GM12892 (cell line): ENCODE data around the gene MLLT6.

ENCODE experiments used
- DNase-seq: peaks from one replicate; pipeline ENCODE4 v3.0.0; 2011; ENCODE audit not compliant: insufficient read length
- FAIRE-seq: peaks from 2 replicates; lab custom pipeline; 2011; peaks lifted over from hg19 to GRCh38; lab: Jason Lieb, UNC
- POLR2A ChIP-seq: IDR thresholded peaks from 2 replicates; pipeline ENCODE4 v1.6.1; 2011; ENCODE audit warnings: low read depth, low read length, control low read depth
- POLR2AphosphoS5 ChIP-seq: IDR thresholded peaks from 2 replicates; pipeline ENCODE4 v1.6.1; 2011; ENCODE audit warnings: low read depth, low read length, control low read depth
- TAF1 ChIP-seq: IDR thresholded peaks from 2 replicates; pipeline ENCODE4 v1.6.1; 2011; ENCODE audit warnings: low read depth, mild to moderate bottlenecking, control low read depth, low read length, borderline replicate concordance

The MLLT6 gene

GRCh38 chr17:38667099-38667786, 37.8 kb upstream of the MLLT6 start:
- peak; percentile 66 for DNase-seq

GRCh38 chr17:38667787-38668122, 37.3 kb upstream of the MLLT6 start:
- FAIRE-seq (no peak), DNase-seq (no peak)
- TF ChIP-seq POLR2AphosphoS5 = no peak
- TF ChIP-seq POLR2A = no peak
- TF ChIP-seq TAF1 = no peak

More at GRCh38 chr17:38667099-38667786, 37.8 kb upstream of the MLLT6 start:
- FAIRE-seq = no peak
- no peak for TF ChIP-seq POLR2AphosphoS5
- no peak for TF ChIP-seq POLR2A
- TF ChIP-seq TAF1 = no peak

DNA sequence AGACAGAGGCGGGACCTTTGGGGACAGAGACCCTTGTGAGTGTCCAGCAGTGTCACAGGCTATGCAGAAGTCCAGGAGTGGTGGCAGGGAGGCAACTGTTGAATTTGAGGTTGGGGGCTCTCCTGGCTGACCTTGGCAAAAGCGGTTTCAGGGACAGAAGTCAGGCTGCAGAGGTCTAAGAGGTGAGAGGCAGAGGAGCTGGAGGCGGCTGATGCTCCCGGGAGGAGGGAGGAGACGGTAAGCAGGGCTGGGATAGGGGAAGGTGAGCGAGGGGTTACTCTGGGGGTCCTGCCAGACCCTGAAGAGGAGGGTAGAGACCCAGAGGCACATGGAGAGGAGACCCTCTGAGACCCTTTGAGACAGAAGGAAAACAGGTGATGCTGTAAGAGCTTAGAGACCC, 35.6 kb upstream of the MLLT6 start:
- TF ChIP-seq POLR2AphosphoS5 (no peak), TAF1 (no peak), POLR2A (no peak)
- FAIRE-seq = no peak
- no peak for DNase-seq

- FAIRE-seq = no peak
- DNase-seq = no peak
- TF ChIP-seq POLR2A (no peak), TAF1 (no peak), POLR2AphosphoS5 (no peak)
These were observed 32.9 kb upstream of the MLLT6 start for GRCh38 chr17:38671939-38672720.

DNA sequence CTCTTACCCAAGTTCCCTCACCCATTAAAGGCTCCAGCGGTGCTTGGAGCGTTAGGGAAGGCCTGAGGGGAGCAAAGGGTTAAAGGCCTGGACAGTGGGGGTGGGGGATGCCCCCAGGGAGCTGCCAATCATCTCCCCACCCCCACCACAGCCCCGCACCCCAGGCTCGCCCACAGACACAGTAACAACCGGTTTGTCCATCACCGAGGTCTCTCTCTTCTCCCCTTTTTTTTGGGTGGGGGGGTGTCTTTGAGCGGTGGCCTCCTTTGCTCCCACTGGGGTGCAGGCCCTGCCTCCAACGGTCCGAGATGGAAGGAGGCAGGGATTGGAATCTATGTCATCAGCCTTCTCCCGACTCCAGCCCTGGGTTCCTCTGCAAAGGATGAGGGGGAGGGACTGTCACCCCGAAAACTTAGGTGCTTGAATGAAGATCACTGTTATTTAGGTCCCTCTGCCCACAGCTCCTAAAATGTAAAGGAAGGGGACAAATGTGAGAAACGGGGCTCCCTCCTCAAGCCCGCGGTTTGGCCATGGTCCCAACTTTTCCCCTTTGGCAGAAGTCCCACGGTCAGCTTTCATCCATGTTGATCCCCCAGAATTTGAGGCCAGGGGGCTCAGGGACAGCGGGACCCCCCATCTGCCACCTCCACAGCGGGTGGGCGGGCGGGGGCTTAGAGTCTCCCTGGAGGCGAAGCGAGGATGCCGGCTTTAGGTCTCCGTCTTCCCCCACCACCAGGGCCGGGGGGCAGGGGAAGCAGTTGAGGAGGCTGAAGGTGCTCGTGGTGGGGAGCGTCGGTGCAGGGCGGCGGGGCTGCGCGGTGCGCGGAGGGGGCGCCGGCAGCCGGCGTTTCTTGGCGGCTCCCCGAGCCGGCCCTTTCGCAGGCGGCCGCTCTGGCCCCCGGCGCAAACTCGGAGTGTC, 32.0 kb upstream of the MLLT6 start:
- DNase-seq = no peak
- FAIRE-seq = no peak
- TF ChIP-seq TAF1 (no peak), POLR2AphosphoS5 (no peak), POLR2A (no peak)

DNA sequence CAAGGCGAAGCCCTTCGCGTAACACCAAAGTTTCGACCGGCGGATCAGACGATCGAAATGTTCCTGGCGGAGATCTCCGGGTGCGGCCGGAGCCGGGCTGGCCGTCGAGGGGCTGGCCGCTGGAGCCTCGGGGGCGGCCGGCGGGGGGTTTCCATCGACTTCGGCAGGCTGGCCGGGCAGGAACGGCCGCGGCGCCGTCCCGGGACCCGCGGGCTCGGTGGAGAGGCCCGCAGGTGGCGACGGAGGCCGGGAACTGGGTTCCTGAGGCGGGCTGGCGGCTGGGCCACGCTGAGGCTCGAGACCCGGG, 31.4 kb upstream of the MLLT6 start:
- TF ChIP-seq TAF1 (no peak), POLR2A (no peak), POLR2AphosphoS5 (no peak)
- FAIRE-seq = no peak
- no peak for DNase-seq

- TF ChIP-seq TAF1 (no peak), POLR2A (no peak), POLR2AphosphoS5 (no peak)
- FAIRE-seq (no peak), DNase-seq (no peak)
These were observed 30.9 kb upstream of the MLLT6 start for GRCh38 chr17:38674014-38674748.

DNA sequence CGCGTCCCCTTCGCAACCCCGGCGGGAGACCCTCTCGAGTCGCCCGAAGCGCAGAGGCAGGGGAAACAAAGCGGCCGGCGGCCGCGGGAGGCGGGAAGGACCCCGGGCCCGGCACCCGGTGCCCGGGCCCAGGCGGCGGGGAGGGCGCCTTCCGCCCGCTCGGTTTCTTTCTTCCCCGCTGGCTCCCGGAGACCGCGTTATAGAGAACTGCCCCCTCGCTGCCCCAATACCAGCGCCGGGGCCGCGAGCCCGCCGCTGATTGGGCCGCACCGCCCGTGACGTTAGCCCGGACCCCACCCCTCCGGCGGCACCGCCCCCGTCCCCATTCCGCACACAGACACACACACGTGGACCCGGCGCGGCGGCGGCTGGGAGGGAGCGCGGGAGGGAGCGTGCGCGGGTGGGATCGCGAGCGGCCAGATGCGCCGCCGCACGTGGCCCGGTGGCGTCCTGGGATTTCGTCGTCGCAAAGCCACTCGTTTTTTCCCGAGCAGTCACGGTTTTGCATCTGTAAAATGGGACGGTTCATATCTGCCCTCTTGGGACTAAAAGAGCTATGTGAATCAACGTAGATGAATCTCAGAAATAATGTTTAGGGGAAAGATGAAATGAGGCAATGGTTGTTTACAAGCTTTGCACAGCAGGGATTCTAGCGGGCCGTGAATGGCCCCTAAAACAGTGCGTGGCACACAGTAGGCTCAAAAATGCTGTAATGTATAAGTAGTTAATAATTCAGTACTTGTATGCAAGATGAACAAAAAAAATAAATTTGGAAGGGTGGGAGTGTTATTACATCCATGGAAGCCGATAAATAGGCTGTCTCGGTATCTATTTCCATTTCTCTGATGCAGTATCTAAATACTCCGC, 30.1 kb upstream of the MLLT6 start, which contains the start of gene EPOP:
Gene EPOP, minus strand, starts transcription at position 209 of the 867 bp plus-strand sequence. CDS start 462 bp downstream, outside the sequence.
- DNase-seq (peak; percentile 74), FAIRE-seq (no peak)
- TF ChIP-seq POLR2A (peak; percentile 42; the same call in 1 of the 2 replicates), POLR2AphosphoS5 (no peak)

- FAIRE-seq (no peak), DNase-seq (peak; percentile 73)
- TF ChIP-seq POLR2AphosphoS5 (no peak), TAF1 (no peak)
These were observed 28.2 kb upstream of the MLLT6 start for GRCh38 chr17:38676706-38677504.

- no peak for TF ChIP-seq TAF1
- TF ChIP-seq POLR2A = no peak
- TF ChIP-seq POLR2AphosphoS5 = no peak
- DNase-seq = no peak
- no peak for FAIRE-seq
These were observed 27.3 kb upstream of the MLLT6 start for GRCh38 chr17:38677819-38678218.
